ENCODE measurements around the gene KIRREL2.

Gene KIRREL2

GRCh38 chr19:35870798-35871197 is 14.1 kb downstream of the KIRREL2 start:
- H3K4me3 ChIP-seq (ENCODE audit: low read length) = no peak overlapping the region
- no peak for DNase-seq (ENCODE audit: low read depth)
- TF ChIP-seq CTCF (conservative IDR thresholded peaks at IDR 0.05; ENCODE audit: low read length) = no peak

- no peak for DNase-seq (ENCODE audit: low read depth)
- no peak overlapping the region for H3K4me3 ChIP-seq (ENCODE audit: low read length)
- TF ChIP-seq CTCF (conservative IDR thresholded peaks at IDR 0.05; ENCODE audit: low read length) = no peak
Observed at GRCh38 chr19:35871611-35872010, 14.9 kb downstream of the KIRREL2 start.

GRCh38 chr19:35872180-35872579 is 15.5 kb downstream of the KIRREL2 start:
- no peak for TF ChIP-seq CTCF (conservative IDR thresholded peaks at IDR 0.05; ENCODE audit: low read length)
- H3K4me3 ChIP-seq (ENCODE audit: low read length) = no peak overlapping the region
- DNase-seq (ENCODE audit: low read depth) = no peak

GRCh38 chr19:35874392-35874930 is 17.8 kb downstream of the KIRREL2 start:
- no peak for DNase-seq (ENCODE audit: low read depth)
- TF ChIP-seq CTCF (conservative IDR thresholded peaks at IDR 0.05; ENCODE audit: low read length) = no peak
- no peak overlapping the region for H3K4me3 ChIP-seq (ENCODE audit: low read length)

- no peak for DNase-seq (ENCODE audit: low read depth)
- TF ChIP-seq CTCF (conservative IDR thresholded peaks at IDR 0.05; ENCODE audit: low read length) = no peak
- H3K4me3 ChIP-seq (ENCODE audit: low read length) = no peak overlapping the region
Observed at GRCh38 chr19:35879068-35879467, 22.4 kb downstream of the KIRREL2 start.

- no peak overlapping the region for H3K4me3 ChIP-seq (ENCODE audit: low read length)
- peak; percentile 88 for DNase-seq (ENCODE audit: low read depth)
- TF ChIP-seq CTCF (conservative IDR thresholded peaks at IDR 0.05; ENCODE audit: low read length) = no peak
Observed at GRCh38 chr19:35879770-35880317, 23.1 kb downstream of the KIRREL2 start.

GRCh38 chr19:35882114-35882832 is 25.6 kb downstream of the KIRREL2 start:
- TF ChIP-seq CTCF (conservative IDR thresholded peaks at IDR 0.05; ENCODE audit: low read length) = peak; percentile 72
- H3K4me3 ChIP-seq (ENCODE audit: low read length) = no peak overlapping the region
- peak; percentile 83 for DNase-seq (ENCODE audit: low read depth)
